Measurements from ENCODE around the gene CNIH3.

- no peak for TF ChIP-seq CTCF (IDR thresholded peaks at IDR 0.05; ENCODE audit: low read length)
- no peak for TF ChIP-seq EZH2 (IDR thresholded peaks at IDR 0.05; ENCODE audit: borderline replicate concordance, low read length)
Measured at GRCh38 chr1:224626042-224626441, 9.9 kb downstream of the CNIH3 start.

All from OCI-LY1 (cell line).